Kidney epithelial cell (primary cell): ENCODE results near the gene NSMCE1. TPM values are rescaled to one million over a fixed set of nuclear protein-coding genes. Genes with fewer than 3 reads are reported as not detected.

Experiments
- DNase-seq: peaks from one replicate; pipeline ENCODE4 v3.0.0-alpha.2; 2010; ENCODE audit warnings: low read depth
- H3K27me3 ChIP-seq: 2 replicates; pipeline ENCODE4 v1.6.0; 2011; ENCODE audit warnings: low read length; ENCODE audit not compliant: control insufficient read depth, insufficient read depth
- H3K36me3 ChIP-seq: 2 replicates; pipeline ENCODE4 v1.5.1; 2011; ENCODE audit warnings: low read length; ENCODE audit not compliant: control insufficient read depth, insufficient read depth
- H3K4me3 ChIP-seq: 2 replicates; pipeline ENCODE4 v1.5.1; 2011; ENCODE audit warnings: low read depth, mild to moderate bottlenecking, control low read depth, low read length
- CTCF ChIP-seq: IDR thresholded peaks from 2 replicates; pipeline ENCODE4 v1.5.1; 2011; ENCODE audit warnings: mild to moderate bottlenecking, moderate library complexity, low read length, control low read depth, inconsistent platforms; ENCODE audit not compliant: insufficient read depth, poor library complexity, severe bottlenecking
- total RNA-seq: library from RNA; depleted of rRNA; stranded (reverse); fragments of >200 nt; gene quantifications from 2 replicates; pipeline ENCODE4 v1.2.3, GENCODE V29; 2015

NSMCE1 gene
- total RNA-seq, 1 donor from 2014 or later: 94.8 TPM

GRCh38 chr16:27240948-27241531 is 27.5 kb downstream of the NSMCE1 start:
- no peak for DNase-seq
- H3K27me3 ChIP-seq: no peaks in the 10 kb centered on the region
- no peak for TF ChIP-seq CTCF
- no peaks in the 10 kb centered on the region for H3K36me3 ChIP-seq
- H3K4me3 ChIP-seq: no peak overlapping the region

DNA sequence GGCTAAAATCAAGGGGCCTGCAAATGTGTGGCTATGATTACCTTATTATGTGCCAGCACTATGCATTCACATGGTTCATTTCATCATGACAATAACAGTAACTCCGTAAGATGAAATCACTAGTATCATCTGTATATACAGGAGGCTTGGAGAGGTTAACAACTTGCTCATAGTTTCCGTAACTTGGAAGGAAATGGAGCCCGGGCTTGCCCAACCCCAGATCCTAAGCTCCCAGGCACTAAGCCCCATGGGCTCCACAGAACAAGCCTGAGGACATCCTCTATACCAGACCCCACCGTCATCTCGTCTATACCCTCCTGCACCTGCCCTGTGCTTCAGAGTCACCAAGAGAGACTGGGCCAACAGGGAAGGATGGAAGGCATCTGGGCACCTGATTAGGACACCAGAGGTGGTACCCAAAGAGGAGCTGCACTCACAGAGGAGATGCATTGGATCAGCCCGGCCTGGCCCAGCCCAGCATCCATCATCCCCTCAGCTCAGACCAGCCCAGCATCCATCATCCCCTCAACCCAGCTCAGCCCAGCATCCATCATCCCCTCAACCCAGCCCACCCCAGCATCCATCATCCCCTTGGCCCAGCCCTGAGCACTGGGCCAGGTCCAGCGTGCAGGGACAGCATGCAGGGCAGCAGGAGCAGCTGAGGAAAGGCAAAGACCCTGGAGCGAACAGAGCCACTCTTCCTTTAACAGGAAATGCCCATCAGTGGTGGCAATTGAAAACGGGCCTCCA is 28.5 kb downstream of the NSMCE1 start:
- no peaks in the 10 kb centered on the region for H3K27me3 ChIP-seq
- no peak for DNase-seq
- no peak overlapping the region for H3K4me3 ChIP-seq
- no peak for TF ChIP-seq CTCF
- no peaks in the 10 kb centered on the region for H3K36me3 ChIP-seq

DNA sequence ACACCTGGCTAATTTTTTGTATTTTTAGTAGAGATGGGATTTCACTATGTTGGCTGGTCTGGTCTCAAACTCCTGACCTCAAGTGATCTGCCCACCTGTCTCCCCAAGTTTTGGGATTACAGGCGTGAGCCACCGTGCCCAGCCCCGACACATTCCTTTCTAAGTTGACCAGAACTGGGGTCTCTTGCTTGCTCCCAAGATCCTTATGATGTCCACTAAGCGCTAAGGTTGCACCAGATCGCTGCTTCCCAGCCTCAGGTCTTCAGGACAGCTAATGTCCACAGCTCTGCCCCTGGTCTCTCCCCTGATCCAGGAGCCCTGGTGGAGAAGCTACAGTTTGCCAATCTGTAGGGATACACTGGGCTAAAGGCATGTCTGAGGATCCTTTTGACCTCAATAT is 29.5 kb downstream of the NSMCE1 start:
- H3K4me3 ChIP-seq: no peak overlapping the region
- no peaks in the 10 kb centered on the region for H3K27me3 ChIP-seq
- H3K36me3 ChIP-seq: no peaks in the 10 kb centered on the region
- DNase-seq: no peak
- no peak for TF ChIP-seq CTCF

GRCh38 chr16:27238591-27238990 is 30.0 kb downstream of the NSMCE1 start:
- Histone ChIP-seq H3K4me3 (no peak overlapping the region), H3K36me3 (no peaks in the 10 kb centered on the region), H3K27me3 (no peaks in the 10 kb centered on the region)
- DNase-seq: no peak
- TF ChIP-seq CTCF: no peak

DNA sequence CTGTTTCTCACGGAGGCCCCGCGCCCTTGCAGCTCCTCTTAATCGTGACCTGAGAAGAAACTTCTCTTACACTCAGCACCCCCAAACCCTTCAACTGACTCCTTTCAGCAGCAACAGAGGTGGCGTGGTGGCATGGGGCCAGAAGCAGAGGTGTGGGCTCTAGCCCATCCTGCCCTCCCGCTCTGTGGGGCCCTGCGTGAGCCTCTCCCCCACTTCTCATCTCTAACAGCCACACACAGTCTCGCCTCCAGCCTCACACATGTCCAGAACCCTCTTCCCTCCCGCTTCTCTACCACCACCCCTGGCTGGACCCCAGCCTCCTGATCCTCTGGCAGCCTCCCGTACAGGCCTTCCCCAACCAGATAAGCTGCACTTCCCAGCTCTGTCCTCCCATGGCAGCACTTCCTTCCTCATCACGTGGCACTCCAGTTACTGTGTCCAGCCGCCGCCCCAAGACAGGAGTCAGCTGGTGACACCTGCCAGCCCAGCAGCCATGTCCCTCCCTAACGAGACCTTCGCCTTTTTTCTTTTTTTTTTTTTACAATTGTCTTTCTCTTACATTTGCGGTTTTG is 30.5 kb downstream of the NSMCE1 start:
- no peak for DNase-seq
- Histone ChIP-seq H3K4me3 (no peak overlapping the region), H3K36me3 (no peaks in the 10 kb centered on the region), H3K27me3 (no peaks in the 10 kb centered on the region)
- TF ChIP-seq CTCF: no peak
